Measurements from ENCODE around the gene MRPL30.
"Not testable (repeated sequence)": the region's sequence is repeated elsewhere in the genome, so short reads cannot be mapped to it uniquely, and the experiment has no call there.

MRPL30 gene

GRCh38 chr2:99187011-99187410, 6.0 kb downstream of the MRPL30 start:
- DNase-seq = no peak

GRCh38 chr2:99188357-99188756, 7.4 kb downstream of the MRPL30 start:
- no peak for DNase-seq

DNA sequence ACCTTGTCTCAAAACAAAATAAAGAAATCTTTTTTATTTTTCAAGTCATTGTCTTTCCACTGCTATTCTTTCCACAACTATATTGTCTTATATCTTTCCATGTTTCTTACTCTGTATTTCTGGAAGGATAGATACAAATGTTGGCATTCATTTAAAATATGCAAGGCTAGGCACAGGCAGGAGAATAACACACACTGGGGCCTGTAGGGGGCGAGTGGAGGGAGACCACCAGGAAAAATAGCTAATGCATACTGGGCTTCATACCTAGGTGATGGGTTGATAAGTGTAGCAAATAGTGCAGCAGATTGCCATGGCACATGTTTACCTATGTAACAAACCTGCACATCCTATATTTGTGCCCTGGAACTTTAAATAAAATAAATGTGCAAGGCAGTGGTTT, 9.6 kb downstream of the MRPL30 start:
- no peak for DNase-seq

- DNase-seq = not testable (repeated sequence)
Measured at GRCh38 chr2:99192364-99192763, 11.4 kb downstream of the MRPL30 start.

DNA sequence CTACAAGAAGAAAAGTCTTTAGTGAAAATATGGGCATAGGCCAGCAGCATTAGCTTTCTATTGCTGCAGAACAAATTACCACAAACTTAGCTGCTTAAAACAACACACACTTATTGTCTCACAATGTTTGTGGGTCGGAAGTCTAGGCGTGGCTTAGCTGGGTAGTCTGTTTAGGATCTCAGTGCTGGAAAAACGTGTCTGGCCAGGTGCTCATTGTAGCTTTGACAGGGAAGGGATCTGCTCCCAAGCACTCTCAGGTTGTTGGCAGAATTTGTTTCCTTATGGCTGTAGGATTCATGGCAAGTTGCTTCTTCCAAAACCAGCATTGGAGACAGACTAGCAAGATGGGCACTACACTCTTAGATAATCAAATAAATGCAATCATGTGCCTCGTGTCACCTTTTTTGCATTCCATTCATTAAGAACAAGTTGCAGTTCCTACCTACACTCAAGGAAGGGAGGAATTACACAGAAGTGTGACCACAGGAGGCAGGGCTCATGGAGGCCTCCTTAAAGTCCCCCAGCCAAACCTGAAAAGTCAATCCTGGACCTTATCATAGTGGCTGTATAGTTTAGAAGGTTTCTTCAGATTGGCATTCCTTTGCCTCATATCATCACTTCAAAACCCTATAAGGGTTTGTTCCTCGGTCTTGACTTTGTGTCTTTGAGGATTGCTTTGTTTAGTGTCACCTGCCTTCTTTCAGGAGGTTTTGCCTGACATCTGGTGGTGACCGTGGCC, 17.3 kb downstream of the MRPL30 start:
- no peak for DNase-seq

- peak; percentile 38 to 58 (median 51) for DNase-seq
Measured at GRCh38 chr2:99200076-99200800, 19.3 kb downstream of the MRPL30 start.

DNA sequence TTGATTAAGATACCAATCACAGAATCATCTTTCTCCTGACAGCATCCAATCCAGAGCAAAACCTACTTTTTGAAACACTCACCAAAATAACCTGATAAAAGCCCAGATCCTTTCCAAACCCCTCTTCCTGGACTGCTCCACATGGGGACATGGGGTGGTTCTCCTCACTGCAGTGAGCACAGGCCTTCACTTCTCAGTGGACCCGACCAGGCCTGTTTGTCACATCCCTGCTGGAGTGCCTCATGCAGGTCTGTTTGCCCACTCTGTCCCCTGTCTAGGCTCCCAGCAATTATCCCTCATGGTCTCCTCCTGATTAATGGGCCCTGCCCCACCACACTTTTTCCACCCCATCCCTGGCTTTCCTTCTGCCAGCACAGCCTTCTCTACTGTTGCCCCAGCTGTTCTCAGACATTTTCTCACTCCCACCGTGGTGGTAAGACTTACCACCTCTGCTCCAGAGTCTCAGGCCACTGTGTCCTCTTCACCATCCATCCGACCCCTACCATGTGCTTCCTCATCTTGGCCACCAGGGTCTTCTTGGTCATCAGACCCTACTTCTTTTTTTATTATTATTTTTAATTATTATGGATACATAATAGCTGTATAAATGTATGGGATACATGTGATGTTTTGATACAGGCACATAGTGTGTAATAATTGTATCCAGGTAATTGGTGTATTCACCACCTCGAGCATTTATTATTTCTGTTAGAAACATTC, 21.1 kb downstream of the MRPL30 start:
- no peak for DNase-seq

GRCh38 chr2:99205491-99205890, 24.5 kb downstream of the MRPL30 start:
- DNase-seq = no peak

DNA sequence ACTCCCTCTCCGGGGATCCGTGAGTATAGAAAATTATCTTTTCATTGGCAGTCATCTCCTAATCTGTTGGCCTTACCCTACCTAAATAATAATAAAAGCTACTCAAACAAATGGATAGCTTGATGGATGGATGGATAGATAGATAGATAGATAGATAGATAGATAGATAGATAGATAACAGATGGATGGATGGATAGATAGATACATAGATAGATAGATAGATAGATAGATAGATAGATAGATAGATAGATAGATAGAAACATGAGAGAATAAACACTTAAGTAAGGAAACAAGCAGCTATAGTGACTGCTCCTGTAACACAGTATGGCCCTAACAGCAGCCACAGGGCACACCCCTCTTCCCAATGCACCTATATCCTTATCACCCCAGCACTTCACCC, 35.1 kb downstream of the MRPL30 start:
- DNase-seq = no peak

GRCh38 chr2:99217929-99218501, 37.0 kb downstream of the MRPL30 start:
- no peak for DNase-seq

- not testable (repeated sequence) for DNase-seq
Measured at GRCh38 chr2:99233177-99233576, 52.2 kb downstream of the MRPL30 start.

GRCh38 chr2:99238599-99238998, 57.6 kb downstream of the MRPL30 start:
- DNase-seq = no peak

- no peak for DNase-seq
Measured at GRCh38 chr2:99240431-99240830, 59.4 kb downstream of the MRPL30 start.

- no peak for DNase-seq
Measured at GRCh38 chr2:99242151-99242550, 61.2 kb downstream of the MRPL30 start.
